AG10803 (cell line): ENCODE data around the gene DIMT1.
A peak's percentile ranks its signal among the peaks of the same experiment; 100 is the strongest.

Experiments
- DNase-seq: peaks from one replicate; pipeline ENCODE4 v3.0.0; 2010; ENCODE audit warnings: low read depth
- H3K4me3 ChIP-seq: 2 replicates; pipeline ENCODE4 v1.5.1; 2011; ENCODE audit warnings: mild to moderate bottlenecking, low read length, control low read depth
- CTCF ChIP-seq: conservative IDR thresholded peaks from 2 replicates; pipeline ENCODE4 v1.5.1; 2011; ENCODE audit warnings: mild to moderate bottlenecking, low read length, control low read depth, inconsistent platforms

DIMT1 gene

GRCh38 chr5:62372600-62372999 lies 31.1 kb downstream of the DIMT1 start:
- no peak overlapping the region for H3K4me3 ChIP-seq
- DNase-seq = no peak
- no peak for TF ChIP-seq CTCF

GRCh38 chr5:62371409-62371808 lies 32.3 kb downstream of the DIMT1 start:
- TF ChIP-seq CTCF = no peak
- peak; percentile 1 for DNase-seq
- no peak overlapping the region for H3K4me3 ChIP-seq

- no peak overlapping the region for H3K4me3 ChIP-seq
- no peak for DNase-seq
- TF ChIP-seq CTCF = no peak
Measured at GRCh38 chr5:62369039-62369438, 34.7 kb downstream of the DIMT1 start.

- no peak for TF ChIP-seq CTCF
- DNase-seq = no peak
- no peak overlapping the region for H3K4me3 ChIP-seq
Measured at GRCh38 chr5:62362701-62363100, 41.0 kb downstream of the DIMT1 start.

- H3K4me3 ChIP-seq = no peak overlapping the region
- peak; percentile 65 for DNase-seq
- TF ChIP-seq CTCF = peak; percentile 73
Measured at GRCh38 chr5:62354028-62354874, 49.5 kb downstream of the DIMT1 start.

GRCh38 chr5:62348723-62349481 lies 54.8 kb downstream of the DIMT1 start:
- DNase-seq = no peak
- no peak overlapping the region for H3K4me3 ChIP-seq
- TF ChIP-seq CTCF = no peak
